Activated CD8-positive, alpha-beta memory T cell treated with anti-CD3 and anti-CD28 coated beads, Interleukin-2, amount 10 ng/mL, durations not matched to agents 7 days and 5 days (primary cell): ENCODE data around the gene CAPZB. TPM values are rescaled to one million over a fixed set of nuclear protein-coding genes. Genes with fewer than 3 reads are reported as not detected.

Source experiments
- ATAC-seq: fragments of 150-1000 bp; cut with Tn5 transposase; one replicate; pipeline ENCODE4 v1.10.0; 2021; ENCODE audit warnings: moderate library complexity
- CTCF ChIA-PET: fragments of 350-600 bp; sonication (Branson Sonifier 250); formaldehyde crosslinking; loops from one replicate; lab custom pipeline; 2021; ENCODE audit warnings: antibody characterized with exemption; lab: Charles Lee
- DNase-seq: peaks from one replicate; pipeline ENCODE4 v3.0.0-alpha.2; 2020
- H3K27ac Mint-ChIP-seq: one replicate; pipeline ENCODE4 v1.8.0; 2021; ENCODE audit warnings: mild to moderate bottlenecking, mixed read lengths
- H3K27me3 Mint-ChIP-seq: one replicate; pipeline ENCODE4 v1.8.0; 2021; ENCODE audit warnings: mixed read lengths
- H3K36me3 Mint-ChIP-seq: one replicate; pipeline ENCODE4 v1.8.0; 2021; ENCODE audit warnings: mild to moderate bottlenecking, mixed read lengths
- H3K4me1 Mint-ChIP-seq: one replicate; pipeline ENCODE4 v1.8.0; 2021; ENCODE audit warnings: mixed read lengths
- H3K4me3 Mint-ChIP-seq: one replicate; pipeline ENCODE4 v1.8.0; 2021; ENCODE audit warnings: mild to moderate bottlenecking, moderate library complexity, mixed read lengths
- H3K9me3 Mint-ChIP-seq: one replicate; pipeline ENCODE4 v1.8.0; 2022; ENCODE audit warnings: low read depth, mixed read lengths
- total RNA-seq, 2 experiments: library from RNA; stranded (reverse); gene quantifications; one replicate each; pipeline ENCODE4 v1.2.3, GENCODE V29; 2021

The CAPZB gene
- total RNA-seq, 2 experiments from 2014 or later = 411 to 427 TPM

- no peaks in the 10 kb centered on the region for H3K9me3 Mint-ChIP-seq
- no peak overlapping the region for H3K4me3 Mint-ChIP-seq
- peaks cover 15% of the 10 kb centered on the region for H3K36me3 Mint-ChIP-seq
- H3K4me1 Mint-ChIP-seq = no peaks in the 10 kb centered on the region
- H3K27ac Mint-ChIP-seq = no peak overlapping the region
- no peak for ATAC-seq
- H3K27me3 Mint-ChIP-seq = no peaks in the 10 kb centered on the region
- CTCF ChIA-PET = no interaction called here
- DNase-seq = no peak
Measured at GRCh38 chr1:19372602-19373001, 112.7 kb downstream of the CAPZB start.

GRCh38 chr1:19372136-19372514, 113.2 kb downstream of the CAPZB start:
- no peaks in the 10 kb centered on the region for H3K4me1 Mint-ChIP-seq
- H3K36me3 Mint-ChIP-seq = peaks cover 13% of the 10 kb centered on the region
- no peak overlapping the region for H3K4me3 Mint-ChIP-seq
- no peaks in the 10 kb centered on the region for H3K9me3 Mint-ChIP-seq
- ATAC-seq = no peak
- no peak overlapping the region for H3K27ac Mint-ChIP-seq
- CTCF ChIA-PET = no interaction called here
- H3K27me3 Mint-ChIP-seq = no peaks in the 10 kb centered on the region
- no peak for DNase-seq

GRCh38 chr1:19371226-19372135, 113.9 kb downstream of the CAPZB start:
- Mint-ChIP-seq H3K27me3 (no peaks in the 10 kb centered on the region), H3K9me3 (no peaks in the 10 kb centered on the region), H3K36me3 (peaks cover 6% of the 10 kb centered on the region), H3K4me3 (no peak overlapping the region), H3K4me1 (no peaks in the 10 kb centered on the region), H3K27ac (no peak overlapping the region)
- no peak for ATAC-seq
- CTCF ChIA-PET = no interaction called here
- DNase-seq = no peak

- Mint-ChIP-seq H3K36me3 (peaks cover under 1% of the 10 kb centered on the region), H3K27me3 (no peaks in the 10 kb centered on the region), H3K4me3 (no peak overlapping the region), H3K4me1 (no peaks in the 10 kb centered on the region), H3K9me3 (no peaks in the 10 kb centered on the region), H3K27ac (no peak overlapping the region)
- CTCF ChIA-PET = no interaction called here
- ATAC-seq (no peak), DNase-seq (no peak)
Measured at GRCh38 chr1:19370453-19371170, 114.7 kb downstream of the CAPZB start.

- Mint-ChIP-seq H3K4me3 (no peak overlapping the region), H3K36me3 (peaks cover under 1% of the 10 kb centered on the region), H3K27me3 (no peaks in the 10 kb centered on the region), H3K4me1 (no peaks in the 10 kb centered on the region), H3K9me3 (no peaks in the 10 kb centered on the region), H3K27ac (no peak overlapping the region)
- DNase-seq = no peak
- CTCF ChIA-PET = interaction anchor here (0.6 kb wide), 1 partner anchor 25 kb away, joined by 4 read pairs; no protein-coding TSS in a partner anchor
- no peak for ATAC-seq
Measured at GRCh38 chr1:19369396-19370090, 115.8 kb downstream of the CAPZB start.

GRCh38 chr1:19368964-19369363, 116.4 kb downstream of the CAPZB start:
- DNase-seq (no peak), ATAC-seq (no peak)
- peaks cover 3% of the 10 kb centered on the region for H3K36me3 Mint-ChIP-seq
- no peaks in the 10 kb centered on the region for H3K27me3 Mint-ChIP-seq
- CTCF ChIA-PET = interaction anchor here (0.6 kb wide), 1 partner anchor 25 kb away, joined by 4 read pairs; no protein-coding TSS in a partner anchor
- no peaks in the 10 kb centered on the region for H3K9me3 Mint-ChIP-seq
- no peak overlapping the region for H3K4me3 Mint-ChIP-seq
- no peak overlapping the region for H3K27ac Mint-ChIP-seq
- H3K4me1 Mint-ChIP-seq = no peaks in the 10 kb centered on the region

GRCh38 chr1:19368050-19368449, 117.3 kb downstream of the CAPZB start:
- ATAC-seq = no peak
- Mint-ChIP-seq H3K36me3 (peaks cover 3% of the 10 kb centered on the region), H3K27me3 (no peaks in the 10 kb centered on the region), H3K4me1 (no peaks in the 10 kb centered on the region), H3K27ac (no peak overlapping the region), H3K4me3 (no peak overlapping the region), H3K9me3 (no peaks in the 10 kb centered on the region)
- DNase-seq = no peak
- CTCF ChIA-PET = interaction anchor here (0.7 kb wide), 1 partner anchor 92 kb away, joined by 3 read pairs; no protein-coding TSS in a partner anchor

- DNase-seq = no peak
- H3K36me3 Mint-ChIP-seq = peaks cover 4% of the 10 kb centered on the region
- CTCF ChIA-PET = interaction anchor here (0.7 kb wide), 1 partner anchor 92 kb away, joined by 3 read pairs; no protein-coding TSS in a partner anchor
- no peaks in the 10 kb centered on the region for H3K4me1 Mint-ChIP-seq
- no peaks in the 10 kb centered on the region for H3K27me3 Mint-ChIP-seq
- no peak for ATAC-seq
- no peak overlapping the region for H3K4me3 Mint-ChIP-seq
- H3K27ac Mint-ChIP-seq = no peak overlapping the region
- no peaks in the 10 kb centered on the region for H3K9me3 Mint-ChIP-seq
Measured at GRCh38 chr1:19367584-19368041, 117.7 kb downstream of the CAPZB start.

GRCh38 chr1:19366599-19367536, 118.5 kb downstream of the CAPZB start:
- no peak for ATAC-seq
- H3K9me3 Mint-ChIP-seq = no peaks in the 10 kb centered on the region
- no peak overlapping the region for H3K4me3 Mint-ChIP-seq
- peaks cover 5% of the 10 kb centered on the region for H3K36me3 Mint-ChIP-seq
- no peaks in the 10 kb centered on the region for H3K27me3 Mint-ChIP-seq
- CTCF ChIA-PET = no interaction called here
- H3K27ac Mint-ChIP-seq = no peak overlapping the region
- H3K4me1 Mint-ChIP-seq = no peaks in the 10 kb centered on the region
- DNase-seq = no peak

- peaks cover 7% of the 10 kb centered on the region for H3K4me1 Mint-ChIP-seq
- peaks cover 5% of the 10 kb centered on the region for H3K36me3 Mint-ChIP-seq
- no peaks in the 10 kb centered on the region for H3K27me3 Mint-ChIP-seq
- H3K4me3 Mint-ChIP-seq = no peak overlapping the region
- H3K27ac Mint-ChIP-seq = no peak overlapping the region
- no peaks in the 10 kb centered on the region for H3K9me3 Mint-ChIP-seq
- ATAC-seq = no peak
- DNase-seq = no peak
- CTCF ChIA-PET = interaction anchor here (0.5 kb wide), 1 partner anchor 245 kb away, joined by 3 read pairs; no protein-coding TSS in a partner anchor
Measured at GRCh38 chr1:19365721-19366120, 119.6 kb downstream of the CAPZB start.

GRCh38 chr1:19363536-19364152, 121.7 kb downstream of the CAPZB start:
- H3K9me3 Mint-ChIP-seq = no peaks in the 10 kb centered on the region
- H3K4me3 Mint-ChIP-seq = no peak overlapping the region
- peaks cover 5% of the 10 kb centered on the region for H3K36me3 Mint-ChIP-seq
- no peak overlapping the region for H3K27ac Mint-ChIP-seq
- no peak for DNase-seq
- no peak for ATAC-seq
- H3K27me3 Mint-ChIP-seq = no peaks in the 10 kb centered on the region
- peaks cover 20% of the 10 kb centered on the region for H3K4me1 Mint-ChIP-seq
- CTCF ChIA-PET = interaction anchor here (0.8 to 1.2 kb wide), 3 partner anchors 9 to 351 kb away, joined by 3 read pairs; no protein-coding TSS in a partner anchor

- H3K36me3 Mint-ChIP-seq = peaks cover 13% of the 10 kb centered on the region
- H3K27me3 Mint-ChIP-seq = no peaks in the 10 kb centered on the region
- H3K27ac Mint-ChIP-seq = no peak overlapping the region
- no peaks in the 10 kb centered on the region for H3K9me3 Mint-ChIP-seq
- no peak overlapping the region for H3K4me3 Mint-ChIP-seq
- peaks cover 25% of the 10 kb centered on the region for H3K4me1 Mint-ChIP-seq
- ATAC-seq = no peak
- DNase-seq = no peak
- CTCF ChIA-PET = no interaction called here
Measured at GRCh38 chr1:19361611-19362147, 123.7 kb downstream of the CAPZB start.
